Measurements from ENCODE around the gene ABCB10.
"Not testable (repeated sequence)": the region's sequence is repeated elsewhere in the genome, so short reads cannot be mapped to it uniquely, and the experiment has no call there.

The ABCB10 gene

GRCh38 chr1:229597877-229598276, 39.4 kb upstream of the ABCB10 start:
- TF ChIP-seq MYC (IDR thresholded peaks at IDR 0.05; ENCODE audit: low read depth, low read length) (no peak), MAX (IDR thresholded peaks at IDR 0.05; ENCODE audit: low read depth, low read length) (no peak), POLR2A (IDR thresholded peaks at IDR 0.05; ENCODE audit: extremely low read depth, insufficient read length) (no peak), CTCF (IDR thresholded peaks at IDR 0.05; ENCODE audit: low read depth, low read length) (no peak)
- DNase-seq (ENCODE audit: low read depth): no peak

GRCh38 chr1:229596925-229597699, 38.6 kb upstream of the ABCB10 start:
- no peak for DNase-seq (ENCODE audit: low read depth)
- TF ChIP-seq POLR2A (IDR thresholded peaks at IDR 0.05; ENCODE audit: extremely low read depth, insufficient read length) (no peak), MYC (IDR thresholded peaks at IDR 0.05; ENCODE audit: low read depth, low read length) (no peak), MAX (IDR thresholded peaks at IDR 0.05; ENCODE audit: low read depth, low read length) (no peak)
- no peak overlapping the region for H3K4me3 ChIP-seq (ENCODE audit: low read depth, low read length)

More at GRCh38 chr1:229597877-229598276, 39.4 kb upstream of the ABCB10 start:
- H3K4me3 ChIP-seq (ENCODE audit: low read depth, low read length): no peak overlapping the region

- H3K4me3 ChIP-seq (ENCODE audit: low read depth, low read length); DNase-seq (ENCODE audit: low read depth): not testable (repeated sequence)
These were observed 37.4 kb upstream of the ABCB10 start for GRCh38 chr1:229595876-229596275.

GRCh38 chr1:229594227-229595008, 35.9 kb upstream of the ABCB10 start:
- no peak for DNase-seq (ENCODE audit: low read depth)
- no peak overlapping the region for H3K4me3 ChIP-seq (ENCODE audit: low read depth, low read length)
- no peak for TF ChIP-seq MAX (IDR thresholded peaks at IDR 0.05; ENCODE audit: low read depth, low read length)
- no peak for TF ChIP-seq MYC (IDR thresholded peaks at IDR 0.05; ENCODE audit: low read depth, low read length)
- TF ChIP-seq CTCF (IDR thresholded peaks at IDR 0.05; ENCODE audit: low read depth, low read length): no peak
- no peak for TF ChIP-seq POLR2A (IDR thresholded peaks at IDR 0.05; ENCODE audit: extremely low read depth, insufficient read length)

- DNase-seq (ENCODE audit: low read depth): no peak
- H3K4me3 ChIP-seq (ENCODE audit: low read depth, low read length): no peak overlapping the region
- TF ChIP-seq MYC (IDR thresholded peaks at IDR 0.05; ENCODE audit: low read depth, low read length) (no peak), CTCF (IDR thresholded peaks at IDR 0.05; ENCODE audit: low read depth, low read length) (no peak), MAX (IDR thresholded peaks at IDR 0.05; ENCODE audit: low read depth, low read length) (no peak), POLR2A (IDR thresholded peaks at IDR 0.05; ENCODE audit: extremely low read depth, insufficient read length) (no peak)
These were observed 35.3 kb upstream of the ABCB10 start for GRCh38 chr1:229593800-229594199.

- no peak overlapping the region for H3K4me3 ChIP-seq (ENCODE audit: low read depth, low read length)
- no peak for DNase-seq (ENCODE audit: low read depth)
These were observed 31.6 kb upstream of the ABCB10 start for GRCh38 chr1:229590119-229590518.

More at GRCh38 chr1:229590119-229590518, 31.6 kb upstream of the ABCB10 start:
- TF ChIP-seq POLR2A (IDR thresholded peaks at IDR 0.05; ENCODE audit: extremely low read depth, insufficient read length) (no peak), CTCF (IDR thresholded peaks at IDR 0.05; ENCODE audit: low read depth, low read length) (no peak), MYC (IDR thresholded peaks at IDR 0.05; ENCODE audit: low read depth, low read length) (no peak), MAX (IDR thresholded peaks at IDR 0.05; ENCODE audit: low read depth, low read length) (no peak)

Measured in NB4 (cell line).